K562 (cell line): ENCODE results near the gene C17orf78. TPM values are rescaled to one million over a fixed set of nuclear protein-coding genes. Genes with fewer than 3 reads are reported as not detected.

Experiments
- ARID1B ChIP-seq: fragments of 450-650 bp; IDR thresholded peaks from 2 replicates; pipeline ENCODE4 v1.6.1; 2016; ENCODE audit warnings: antibody characterized with exemption, mild to moderate bottlenecking, inconsistent platforms
- ATF7 ChIP-seq: fragments of 450-650 bp; IDR thresholded peaks from 2 replicates; pipeline ENCODE4 v1.7.1; 2014; ENCODE audit warnings: mild to moderate bottlenecking, moderate library complexity
- BMI1 ChIP-seq: fragments of 150-350 bp; IDR thresholded peaks from 2 replicates; pipeline ENCODE4 v1.6.1; 2014; ENCODE audit warnings: low read length
- BRD9 ChIP-seq: fragments of 450-650 bp; IDR thresholded peaks from 2 replicates; pipeline ENCODE4 v1.6.1; 2018; ENCODE audit warnings: low read depth; ENCODE audit not compliant: partially characterized antibody
- CBX1 ChIP-seq: sonication (generic); IDR thresholded peaks from 2 replicates; pipeline ENCODE4 v1.6.1; 2016; ENCODE audit warnings: antibody characterized with exemption, low read depth, mild to moderate bottlenecking
- CEBPB ChIP-seq: fragments of 450-650 bp; IDR thresholded peaks from 2 replicates; pipeline ENCODE4 v1.6.1; 2016; ENCODE audit warnings: missing genetic modification characterization, missing compliant biosample characterization
- COPS2 ChIP-seq: fragments of 450-650 bp; conservative IDR thresholded peaks from 2 replicates; pipeline ENCODE4 v1.6.1; 2016; ENCODE audit warnings: mild to moderate bottlenecking, moderate library complexity
- CREB1 ChIP-seq, 2 experiments: sonication (generic) in 1 of 2; formaldehyde crosslinking in 1 of 2; IDR thresholded peaks; 2 replicates each; pipeline versions ENCODE4 v1.6.1 to v1.8.0; 2012 to 2022; ENCODE audit warnings: inconsistent platforms in 1 of 2, mild to moderate bottlenecking in 1 of 2, missing genetic modification reagents in 1 of 2, moderate library complexity in 1 of 2
- GABPB1 ChIP-seq: sonication (generic); formaldehyde crosslinking; IDR thresholded peaks from 2 replicates; pipeline ENCODE4 v1.8.0; 2022; ENCODE audit warnings: mild to moderate bottlenecking, missing genetic modification reagents
- GATAD2A ChIP-seq: fragments of 450-650 bp; IDR thresholded peaks from 2 replicates; pipeline ENCODE4 v1.6.1; 2017
- HDAC6 ChIP-seq: IDR thresholded peaks from 2 replicates; pipeline ENCODE4 v1.6.1; 2012; ENCODE audit warnings: low read depth, mild to moderate bottlenecking, control low read depth, inconsistent platforms, low read length, moderate library complexity
- KDM5B ChIP-seq: fragments of 200-600 bp; sonication (generic); IDR thresholded peaks from 2 replicates; pipeline ENCODE4 v1.6.1; 2012; ENCODE audit warnings: low read depth, mild to moderate bottlenecking, moderate library complexity, low read length, control low read depth, inconsistent platforms; ENCODE audit not compliant: insufficient replicate concordance
- NEUROD1 ChIP-seq: fragments of 150-350 bp; IDR thresholded peaks from 2 replicates; pipeline ENCODE4 v1.6.1; 2014; ENCODE audit warnings: borderline replicate concordance, low read length, low read depth; ENCODE audit not compliant: partially characterized antibody
- NRF1 ChIP-seq, 2 experiments: fragments of 450-650 bp; IDR thresholded peaks in 1 of 2; conservative IDR thresholded peaks in 1 of 2; 2 replicates each; pipeline ENCODE4 v1.6.1; 2014; ENCODE audit warnings: mild to moderate bottlenecking in 2 of 2
- POLR2H ChIP-seq: IDR thresholded peaks from 2 replicates; pipeline ENCODE4 v1.6.1; 2016; ENCODE audit warnings: missing genetic modification characterization, low read depth, mild to moderate bottlenecking, control low read depth, missing compliant biosample characterization, moderate library complexity
- RAD51 ChIP-seq: fragments of 450-650 bp; IDR thresholded peaks from 2 replicates; pipeline ENCODE4 v1.7.1; 2016; ENCODE audit warnings: low read depth, mild to moderate bottlenecking, borderline replicate concordance
- RBBP5 ChIP-seq: fragments of 200-600 bp; sonication (generic); IDR thresholded peaks from 2 replicates; pipeline ENCODE4 v1.6.1; 2012; ENCODE audit warnings: borderline replicate concordance, mild to moderate bottlenecking, low read length, control low read depth, inconsistent platforms; ENCODE audit not compliant: insufficient read depth, poor library complexity, severe bottlenecking
- ZC3H11A ChIP-seq: IDR thresholded peaks from 2 replicates; pipeline ENCODE4 v1.6.1; 2012; ENCODE audit warnings: low read depth, low read length, improper control_type of control experiment
- ZNF146 ChIP-seq: IDR thresholded peaks from one replicate; pipeline ENCODE4 v1.6.1; 2018; ENCODE audit warnings: missing compliant biosample characterization; ENCODE audit not compliant: unreplicated experiment
- ZNF175 ChIP-seq: fragments of 200-800 bp; sonication (Bioruptor generic); IDR thresholded peaks from 2 replicates; pipeline ENCODE4 v1.6.1; 2016; ENCODE audit warnings: low read depth, mild to moderate bottlenecking, missing genetic modification characterization, missing compliant biosample characterization
- ZNF24 ChIP-seq: fragments of 450-650 bp; IDR thresholded peaks from 2 replicates; pipeline ENCODE4 v1.6.1; 2016
- ZNF584 ChIP-seq: fragments of 200-800 bp; sonication (Bioruptor generic); IDR thresholded peaks from 2 replicates; pipeline ENCODE4 v1.6.1; 2016; ENCODE audit warnings: low read depth, mild to moderate bottlenecking, missing genetic modification characterization, missing compliant biosample characterization
- ZNF668 ChIP-seq: fragments of 250-450 bp; sonication (Bioruptor Pico); IDR thresholded peaks from 2 replicates; pipeline ENCODE4 v1.8.0; 2022; ENCODE audit warnings: mild to moderate bottlenecking, inconsistent platforms
- polyA plus RNA-seq, 8 experiments: library from polyadenylated mRNA; depleted of rRNA in 4 of 8; stranded (reverse) in 5 of 8; unstranded in 3 of 8; fragments of >200 nt; fragmentation: Nextera tagmentation in 2 of 8; fragmentation: Illumina TruSeq in 1 of 8; extraction: Ambion mirVana in 2 of 8; extraction: Trizol in 1 of 8; gene quantifications; 2 replicates each; pipeline versions ENCODE4 v1.2.1 to v1.2.3, GENCODE V29; 2011 to 2014; ENCODE audit warnings: inconsistent platforms in 1 of 8, missing spikeins in 1 of 8
- total RNA-seq, 7 experiments: library from RNA; depleted of rRNA in 6 of 7; stranded (reverse); fragments of >200 nt in 6 of 7; fragmentation: Illumina TruSeq in 2 of 7; extraction: Trizol in 2 of 7; gene quantifications; 2 replicates each; pipeline versions ENCODE4 v1.2.1 to v1.2.3, GENCODE V29; 2011 to 2021; ENCODE audit warnings: low replicate concordance in 1 of 7
- TF ChIP-seq, protein P1 (sequence below): sonication (generic); formaldehyde crosslinking; IDR thresholded peaks from 2 replicates; pipeline ENCODE4 v1.8.0; 2022; ENCODE audit warnings: missing genetic modification reagents, mild to moderate bottlenecking, moderate library complexity, borderline replicate concordance
- TF ChIP-seq, protein P2 (sequence below), 2 experiments: fragments of 450-650 bp in 1 of 2; sonication (generic) in 1 of 2; formaldehyde crosslinking in 1 of 2; IDR thresholded peaks in 1 of 2; conservative IDR thresholded peaks in 1 of 2; 2 replicates each; pipeline versions ENCODE4 v1.6.1 to v1.8.1; 2016 to 2023; ENCODE audit warnings: mild to moderate bottlenecking in 2 of 2, moderate library complexity in 2 of 2, inconsistent platforms in 1 of 2, missing genetic modification reagents in 1 of 2
- TF ChIP-seq, protein P3 (sequence below): fragments of 450-650 bp; IDR thresholded peaks from 2 replicates; pipeline ENCODE4 v1.6.1; 2014; ENCODE audit warnings: low read depth, mild to moderate bottlenecking, moderate library complexity, borderline replicate concordance

Gene C17orf78
- total and polyA plus RNA-seq, 9 of the 15 experiments (the other 6 are each of a cell fraction or from before 2014, with no cell fraction given) = not detected

DNA sequence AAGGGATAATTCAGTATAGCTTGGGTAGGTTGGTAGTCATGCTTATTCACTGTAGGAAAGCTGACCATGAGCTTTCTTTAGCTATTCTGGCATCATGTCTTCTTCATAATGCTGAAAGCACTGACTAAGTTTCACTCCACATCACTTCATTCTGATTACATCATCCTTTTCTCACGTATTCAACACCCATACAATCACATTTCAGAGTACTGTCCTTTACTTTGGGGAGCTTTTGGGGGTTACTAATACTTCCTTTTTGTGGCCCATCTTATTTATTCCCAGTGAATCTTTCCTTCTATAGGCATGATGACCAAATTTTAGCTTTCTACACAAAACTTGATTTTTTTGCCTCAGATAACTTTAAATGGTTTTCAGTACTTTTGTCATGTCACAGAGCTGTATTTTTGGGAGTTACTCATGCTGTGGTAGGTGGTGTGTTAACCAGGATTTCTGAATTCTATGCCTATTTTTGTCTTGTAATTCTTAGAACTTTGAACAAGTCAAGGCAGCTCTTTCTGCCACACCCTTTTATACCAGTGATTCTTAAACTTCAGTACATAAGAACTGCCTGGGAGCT lies 54.4 kb downstream of the C17orf78 start (continued):
- TF ChIP-seq ZNF175 (peak; percentile 37; the same call in 1 of the 2 replicates), CEBPB (tag) (peak; percentile 66), HDAC6 (no peak), RBBP5 (no peak), ZNF584 (CRISPR knock-in tag) (0 out of 2 replicates have a peak, but pooled peaks have one; percentile 53), GABPB1 (CRISPR knock-in tag) (no peak), COPS2 (no peak), BMI1 (no peak), ZNF24 (peak; percentile 32; the same call in 1 of the 2 replicates), GATAD2A (peak; percentile 27; the same call in 1 of the 2 replicates), ARID1B (no peak), ATF7 (peak; percentile 93), ZC3H11A (no peak), NRF1 (conservative IDR thresholded peaks at IDR 0.05 in 1 of 2, IDR thresholded peaks at IDR 0.05 in 1 of 2) (no peak), KDM5B (no peak), POLR2H (peak; percentile 31; the same call in 1 of the 2 replicates), BRD9 (no peak), CBX1 (no peak), NEUROD1 (no peak), RAD51 (no peak), ZNF668 (CRISPR knock-in tag) (no peak), ZNF146 (CRISPR knock-in tag) (no peak), CREB1 (IDR thresholded peaks at IDR 0.05) (no peak), CREB1 (CRISPR knock-in tag; IDR thresholded peaks at IDR 0.05) (no peak)
- TF ChIP-seq, protein P1, sequence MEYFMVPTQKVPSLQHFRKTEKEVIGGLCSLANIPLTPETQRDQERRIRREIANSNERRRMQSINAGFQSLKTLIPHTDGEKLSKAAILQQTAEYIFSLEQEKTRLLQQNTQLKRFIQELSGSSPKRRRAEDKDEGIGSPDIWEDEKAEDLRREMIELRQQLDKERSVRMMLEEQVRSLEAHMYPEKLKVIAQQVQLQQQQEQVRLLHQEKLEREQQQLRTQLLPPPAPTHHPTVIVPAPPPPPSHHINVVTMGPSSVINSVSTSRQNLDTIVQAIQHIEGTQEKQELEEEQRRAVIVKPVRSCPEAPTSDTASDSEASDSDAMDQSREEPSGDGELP = no peak
- TF ChIP-seq, protein P2, sequence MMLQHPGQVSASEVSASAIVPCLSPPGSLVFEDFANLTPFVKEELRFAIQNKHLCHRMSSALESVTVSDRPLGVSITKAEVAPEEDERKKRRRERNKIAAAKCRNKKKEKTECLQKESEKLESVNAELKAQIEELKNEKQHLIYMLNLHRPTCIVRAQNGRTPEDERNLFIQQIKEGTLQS (IDR thresholded peaks at IDR 0.05) = peak; percentile 97
- TF ChIP-seq, protein P2 (CRISPR knock-in tag; conservative IDR thresholded peaks at IDR 0.05) = no peak
- TF ChIP-seq, protein P3, sequence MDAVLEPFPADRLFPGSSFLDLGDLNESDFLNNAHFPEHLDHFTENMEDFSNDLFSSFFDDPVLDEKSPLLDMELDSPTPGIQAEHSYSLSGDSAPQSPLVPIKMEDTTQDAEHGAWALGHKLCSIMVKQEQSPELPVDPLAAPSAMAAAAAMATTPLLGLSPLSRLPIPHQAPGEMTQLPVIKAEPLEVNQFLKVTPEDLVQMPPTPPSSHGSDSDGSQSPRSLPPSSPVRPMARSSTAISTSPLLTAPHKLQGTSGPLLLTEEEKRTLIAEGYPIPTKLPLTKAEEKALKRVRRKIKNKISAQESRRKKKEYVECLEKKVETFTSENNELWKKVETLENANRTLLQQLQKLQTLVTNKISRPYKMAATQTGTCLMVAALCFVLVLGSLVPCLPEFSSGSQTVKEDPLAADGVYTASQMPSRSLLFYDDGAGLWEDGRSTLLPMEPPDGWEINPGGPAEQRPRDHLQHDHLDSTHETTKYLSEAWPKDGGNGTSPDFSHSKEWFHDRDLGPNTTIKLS = no peak
